Renal cortical epithelial cell (primary cell): Measurements from ENCODE around the gene TNFRSF1B. TPM values are rescaled to one million over a fixed set of nuclear protein-coding genes. Genes with fewer than 3 reads are reported as not detected.
A peak's percentile ranks its signal among the peaks of the same experiment; 100 is the strongest.

Source experiments
- DNase-seq: peaks from one replicate; pipeline ENCODE4 v3.0.0-alpha.2; 2011; ENCODE audit warnings: low read depth
- total RNA-seq: library from RNA; depleted of rRNA; stranded (reverse); fragments of >200 nt; gene quantifications from 2 replicates; pipeline ENCODE4 v1.2.3, GENCODE V29; 2014

TNFRSF1B gene
- total RNA-seq, 1 donor from 2014 or later, result 1.6 TPM

- no peak for DNase-seq
Observed at GRCh38 chr1:12176298-12177118, 9.7 kb downstream of the TNFRSF1B start.

DNA sequence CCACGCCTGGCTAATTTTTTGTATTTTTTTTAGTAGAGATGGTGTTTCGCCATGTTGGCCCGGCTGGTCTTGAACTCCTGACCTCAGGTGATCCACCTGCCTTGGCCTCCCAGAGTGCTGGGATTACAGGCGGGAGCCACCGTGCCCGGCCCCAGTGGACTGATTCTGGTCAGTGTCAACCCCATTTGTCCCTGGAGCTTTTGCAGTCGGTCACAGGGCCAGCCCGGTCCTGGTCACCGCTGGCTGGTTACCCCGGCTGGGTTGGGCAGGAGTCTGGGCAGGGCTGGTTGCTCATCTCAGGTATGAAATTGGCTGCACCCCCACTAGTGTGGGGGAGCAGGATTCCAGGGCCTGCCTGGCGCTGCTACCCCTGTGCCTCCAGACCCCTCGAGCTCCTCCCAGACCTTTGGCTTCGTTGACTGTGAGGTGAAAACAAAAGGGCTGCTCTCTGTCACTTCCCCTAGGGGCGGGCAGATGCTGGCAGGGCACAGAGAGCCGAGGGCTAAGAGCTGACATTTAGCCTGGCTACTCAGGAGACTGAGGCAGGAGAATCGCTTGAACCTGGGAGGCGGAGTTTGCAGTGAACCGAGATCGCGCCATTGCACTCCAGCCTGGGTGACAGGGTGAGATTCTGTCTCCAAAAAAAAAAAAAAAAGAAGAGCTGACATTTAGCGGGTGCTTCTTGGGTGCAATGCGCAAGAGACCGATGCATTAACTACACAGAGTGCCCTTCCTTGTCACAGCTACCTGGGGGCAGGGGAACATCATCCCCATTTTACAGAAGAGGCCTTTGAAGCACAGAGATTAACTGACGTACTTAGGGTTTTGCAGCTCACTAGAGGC lies 10.6 kb downstream of the TNFRSF1B start:
- DNase-seq, result no peak

- DNase-seq, result peak; percentile 36
Observed at GRCh38 chr1:12177999-12178441, 11.2 kb downstream of the TNFRSF1B start.

GRCh38 chr1:12178511-12178910 lies 11.7 kb downstream of the TNFRSF1B start:
- DNase-seq, result no peak

DNA sequence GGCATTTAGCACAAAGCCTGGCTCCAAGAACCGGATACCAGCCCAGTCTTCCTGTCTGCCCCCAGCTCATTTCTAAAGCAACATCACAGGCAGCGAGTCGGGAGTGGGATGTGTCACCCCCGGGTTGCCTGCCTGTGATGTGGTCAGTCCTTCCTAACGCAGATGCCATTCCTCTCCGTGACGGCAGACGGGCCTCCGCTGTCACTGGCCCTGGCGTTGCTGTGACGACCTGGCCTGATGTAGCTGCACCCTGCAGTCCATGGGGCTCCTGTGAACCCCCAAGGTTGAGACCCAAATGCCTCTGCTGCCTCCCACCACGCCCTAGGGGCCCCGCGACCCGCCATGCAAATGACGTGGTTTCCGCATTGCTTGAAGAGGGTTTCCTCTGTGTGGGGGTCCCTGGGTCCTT lies 12.3 kb downstream of the TNFRSF1B start:
- DNase-seq, result peak; percentile 29

DNA sequence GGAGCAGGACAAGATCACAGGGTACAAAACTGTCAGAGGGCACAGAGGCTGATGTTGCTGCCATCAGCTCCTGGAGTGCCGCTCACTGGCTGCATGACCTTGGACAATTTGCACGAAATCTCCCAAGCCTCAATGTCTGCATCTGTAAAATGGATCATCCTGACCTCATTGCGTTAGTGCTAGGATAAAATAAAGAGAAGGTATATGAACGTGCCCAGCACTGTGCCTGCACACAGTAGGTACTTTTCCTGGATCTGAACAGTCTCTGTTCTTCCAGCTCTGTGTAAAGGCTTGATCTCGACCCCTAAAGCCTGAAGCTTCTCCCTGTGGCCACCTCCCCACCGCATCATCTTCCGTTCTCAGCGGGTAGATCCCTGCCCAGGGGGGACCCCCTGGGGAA lies 12.9 kb downstream of the TNFRSF1B start:
- DNase-seq, result no peak

- DNase-seq, result no peak
Observed at GRCh38 chr1:12180315-12180714, 13.5 kb downstream of the TNFRSF1B start.

- DNase-seq, result no peak
Observed at GRCh38 chr1:12180903-12181302, 14.1 kb downstream of the TNFRSF1B start.

- no peak for DNase-seq
Observed at GRCh38 chr1:12181568-12181967, 14.8 kb downstream of the TNFRSF1B start.

DNA sequence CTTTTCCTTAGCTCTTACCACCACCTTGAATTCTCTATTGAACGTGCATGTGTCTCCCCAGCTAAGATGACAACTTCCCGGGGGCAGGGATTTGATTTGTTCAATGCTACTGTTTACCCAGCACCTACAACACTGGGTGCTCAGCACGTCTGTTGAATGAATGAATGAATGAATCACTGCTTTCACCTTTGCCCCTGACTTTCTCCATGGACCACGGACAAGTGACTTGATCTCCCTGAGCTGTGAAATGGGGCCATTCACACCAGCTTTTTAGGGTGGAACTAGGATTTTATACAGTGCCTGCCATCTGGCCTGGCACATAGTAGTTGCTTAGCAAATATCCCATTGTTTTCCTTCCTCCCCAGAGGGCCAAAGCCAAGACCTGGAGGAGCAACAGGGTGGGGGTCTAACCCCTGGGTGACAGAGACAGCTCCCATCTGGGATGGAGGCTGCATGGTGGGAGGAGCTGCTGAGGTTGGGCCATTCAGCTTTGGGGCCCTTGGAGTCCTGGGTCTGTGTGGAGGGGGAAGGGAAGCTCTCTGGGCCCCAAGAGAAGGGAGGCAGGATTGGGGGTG lies 15.7 kb downstream of the TNFRSF1B start:
- DNase-seq, result no peak

DNA sequence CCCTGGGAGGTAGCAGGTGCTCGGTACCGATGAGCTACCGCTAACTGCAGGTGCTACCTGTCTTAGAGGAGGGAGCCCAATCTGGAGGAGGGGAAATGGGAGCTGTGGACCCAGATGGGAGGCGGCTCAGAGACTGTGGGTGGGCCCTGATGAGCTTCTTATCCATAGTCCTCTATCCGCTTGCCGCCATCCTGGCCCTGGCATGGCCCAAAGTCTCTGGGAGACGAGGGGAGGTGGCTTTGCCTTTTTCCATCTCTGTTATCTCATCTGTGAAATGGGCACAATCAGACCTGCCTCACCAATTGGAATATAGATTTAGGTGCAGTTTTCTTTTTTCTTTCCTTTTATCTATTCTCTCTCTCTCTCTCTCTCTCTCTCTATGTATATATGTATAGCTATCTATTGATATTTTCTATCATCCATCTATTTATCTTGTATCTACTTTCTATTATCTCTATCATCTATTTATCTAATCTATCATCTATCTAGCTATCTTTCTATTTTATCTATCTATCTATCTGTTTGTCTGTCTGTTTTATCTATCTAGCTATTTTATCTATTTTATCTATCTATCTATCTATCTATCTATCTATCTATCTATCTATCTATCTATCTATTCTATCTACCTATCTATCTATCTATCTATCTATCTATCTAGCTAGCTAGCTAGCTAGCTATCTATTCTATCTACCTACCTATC lies 16.5 kb downstream of the TNFRSF1B start:
- DNase-seq, result no peak

DNA sequence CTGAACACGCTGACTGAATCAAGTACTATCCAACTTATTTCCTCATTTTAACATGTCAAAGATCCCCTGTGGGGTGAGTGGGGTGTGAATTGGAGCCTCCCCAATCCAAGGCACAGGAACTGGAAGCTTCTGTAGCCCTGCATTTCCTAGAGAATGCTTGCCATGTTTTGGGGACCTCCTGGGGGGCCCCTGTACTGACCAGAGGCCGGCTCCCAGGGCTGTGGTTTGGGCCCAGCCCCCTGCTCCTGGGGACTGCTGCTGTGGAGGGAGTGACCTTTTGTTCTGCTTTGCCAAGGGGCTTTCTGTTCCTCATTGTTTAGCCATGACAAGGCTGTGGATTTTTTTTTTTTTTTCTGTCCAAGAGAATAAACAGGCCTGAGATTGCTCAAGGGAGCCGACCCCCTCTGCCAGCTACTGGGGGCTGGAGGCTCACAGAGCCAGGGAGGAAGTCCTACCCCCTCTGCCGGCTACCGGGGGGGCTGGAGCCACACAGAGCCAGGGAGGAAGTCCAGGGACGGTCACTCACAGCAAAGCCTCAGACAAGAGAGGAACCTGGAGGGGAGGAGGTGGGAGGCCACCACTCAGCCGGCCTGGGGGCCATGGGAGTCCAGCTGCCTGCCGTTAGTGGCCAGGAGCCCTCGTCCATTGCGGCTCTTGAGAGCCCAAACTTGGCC lies 17.4 kb downstream of the TNFRSF1B start:
- peak; percentile 85 for DNase-seq

DNA sequence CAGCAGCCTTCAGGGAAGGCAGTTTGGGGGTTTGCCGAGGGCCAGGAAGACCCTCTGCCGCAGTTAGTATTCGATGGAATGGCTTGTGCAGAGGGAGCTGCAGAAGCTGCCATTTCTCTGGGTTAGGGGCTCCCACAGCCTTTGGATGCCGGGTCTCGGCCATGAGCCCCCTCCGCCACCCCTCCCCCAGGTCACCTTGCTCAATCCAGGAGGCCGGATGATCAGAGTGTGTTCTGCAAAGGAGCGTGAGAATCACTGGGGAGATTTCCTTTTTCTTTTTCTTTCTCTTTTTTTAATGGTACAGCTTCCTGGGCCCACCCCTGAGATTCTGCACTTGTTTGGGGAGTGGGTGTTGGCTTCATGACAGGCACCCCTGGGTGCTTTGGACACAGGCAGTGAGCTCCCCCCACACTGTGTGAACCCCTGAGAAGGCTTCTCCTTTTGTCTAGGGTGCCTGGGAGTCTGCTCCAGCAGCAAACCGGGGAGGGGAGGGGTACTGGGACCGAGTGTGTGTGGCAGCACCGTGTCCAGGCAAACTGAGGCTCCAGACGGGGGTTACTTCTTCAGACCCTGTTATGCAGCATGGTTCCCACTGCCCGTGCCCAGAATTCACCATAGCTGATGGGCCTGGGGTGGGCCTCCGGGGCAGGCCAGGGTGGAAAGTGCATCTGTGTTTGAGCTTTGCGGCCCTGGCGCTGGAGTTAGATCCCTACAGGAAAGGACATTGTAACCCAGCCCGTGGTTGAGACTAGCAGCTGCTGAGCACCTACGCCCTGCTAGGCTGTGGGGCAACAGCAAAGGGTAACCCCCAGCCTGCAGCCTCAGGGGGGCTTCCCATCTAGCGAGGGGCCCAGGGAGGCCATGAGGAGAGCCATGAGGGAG lies 18.5 kb downstream of the TNFRSF1B start:
- DNase-seq, result no peak

DNA sequence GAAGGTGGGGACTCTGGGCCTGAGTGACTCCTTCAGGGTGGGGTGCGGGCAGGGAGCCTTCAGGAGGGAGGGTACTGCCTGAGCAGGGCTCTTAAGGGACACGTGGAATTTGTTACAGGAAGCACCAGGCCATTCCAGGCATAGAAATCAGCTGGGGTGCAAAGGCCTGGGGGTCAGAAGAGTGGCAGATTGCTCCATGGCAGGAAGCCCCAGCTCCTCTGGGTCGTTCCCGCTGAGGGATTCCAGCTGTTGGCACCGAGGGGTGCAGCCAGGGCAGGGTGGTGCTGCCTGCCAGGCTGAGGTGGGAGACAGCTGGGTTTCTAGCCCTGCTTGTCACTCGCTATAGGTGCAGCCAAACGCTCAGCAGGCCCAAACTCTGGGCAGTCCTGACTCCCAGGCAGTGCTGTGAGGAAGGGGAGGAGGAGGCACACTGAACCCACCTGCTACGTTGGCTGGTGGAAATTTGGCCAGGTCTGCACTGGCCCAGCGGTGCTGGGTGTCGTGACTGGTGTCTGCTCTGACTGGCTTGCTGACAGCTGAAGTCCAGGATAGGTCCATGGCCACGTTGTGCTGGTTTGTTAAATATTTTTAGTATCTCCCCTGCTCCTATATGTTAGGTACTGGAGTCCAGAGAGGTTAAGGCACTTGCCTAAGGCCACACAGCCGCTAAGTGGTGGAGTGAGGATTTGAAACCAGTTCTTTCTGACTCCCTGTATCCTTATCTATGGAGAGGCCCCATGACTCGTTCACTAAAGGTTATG lies 19.3 kb downstream of the TNFRSF1B start:
- no peak for DNase-seq

DNA sequence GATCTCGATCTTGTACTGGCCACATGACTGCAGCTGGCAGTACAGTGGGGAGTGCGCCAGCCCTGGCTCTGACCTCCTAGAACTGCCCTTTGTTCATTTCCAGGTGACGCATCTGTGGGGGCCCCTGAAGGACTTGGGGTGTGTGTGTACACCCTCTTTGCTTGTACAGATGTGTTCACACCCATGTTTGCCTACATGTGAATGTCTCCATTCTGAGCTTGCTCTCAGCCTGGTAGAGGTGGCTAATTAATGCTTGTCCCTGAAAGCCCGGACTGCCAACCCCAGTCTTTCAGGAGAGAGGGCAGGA lies 19.8 kb downstream of the TNFRSF1B start:
- DNase-seq, result no peak

- DNase-seq, result no peak
Observed at GRCh38 chr1:12188115-12188514, 21.3 kb downstream of the TNFRSF1B start.

DNA sequence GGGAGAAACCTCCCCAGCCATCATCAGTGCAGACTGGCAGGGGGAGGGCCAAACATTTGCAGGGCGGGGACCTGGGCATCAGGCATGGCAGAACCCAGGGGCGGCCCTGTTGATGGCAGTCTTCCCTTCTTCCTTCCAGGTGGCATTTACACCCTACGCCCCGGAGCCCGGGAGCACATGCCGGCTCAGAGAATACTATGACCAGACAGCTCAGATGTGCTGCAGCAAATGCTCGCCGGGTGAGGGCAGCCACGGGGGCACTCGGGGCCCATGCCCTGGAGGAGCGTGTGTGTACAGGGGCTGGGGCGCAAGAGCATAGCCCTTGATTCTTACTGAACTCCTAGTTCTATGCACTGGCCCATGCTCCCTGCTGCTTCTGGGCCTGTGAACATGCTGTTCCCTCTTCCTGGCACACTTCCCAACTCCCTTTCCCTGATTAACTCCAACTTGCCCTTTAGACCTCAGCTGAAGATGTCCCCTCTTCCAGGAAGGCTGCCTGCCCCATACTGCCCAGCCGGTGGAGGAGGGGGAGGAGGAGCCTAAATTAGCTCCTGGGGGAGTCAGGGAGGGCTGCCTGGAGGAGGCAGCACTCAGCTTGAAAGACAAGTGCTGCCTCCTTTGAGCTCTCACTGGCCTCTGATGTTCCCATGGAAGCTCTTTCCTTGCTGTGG lies 22.0 kb downstream of the TNFRSF1B start:
- DNase-seq, result no peak

DNA sequence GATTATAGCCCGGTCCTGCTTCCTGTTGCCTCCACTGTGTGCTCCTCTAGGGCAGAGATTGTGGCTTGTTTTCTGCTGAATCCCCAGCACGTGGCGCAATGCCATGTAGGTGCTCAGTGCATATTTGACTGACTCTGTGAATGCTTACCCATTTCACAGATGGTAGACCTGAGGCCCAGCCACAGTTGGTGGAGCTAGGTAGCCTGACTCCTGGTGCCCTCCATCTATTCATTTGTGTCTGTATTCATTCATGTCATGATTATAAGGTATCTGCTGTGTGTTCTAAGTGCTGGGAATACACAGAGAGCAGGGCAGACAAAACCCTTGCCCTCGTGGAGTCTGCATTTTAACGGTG lies 22.5 kb downstream of the TNFRSF1B start:
- no peak for DNase-seq
